Measurements from ENCODE around the gene HTRA3.

The HTRA3 gene

GRCh38 chr4:8240211-8241041 is 29.1 kb upstream of the HTRA3 start:
- H3K9me3 ChIP-seq (ENCODE audit: control insufficient read depth in 2 of 2, low read length in 2 of 2) = no peaks in the 10 kb centered on the region
- H3K27ac ChIP-seq (ENCODE audit: low read depth in 2 of 2, low read length in 2 of 2) = no peak overlapping the region
- no peak overlapping the region for H3K9ac ChIP-seq (ENCODE audit: low read depth in 1 of 2, low read length in 2 of 2)
- peaks cover 2 to 13% of the 10 kb centered on the region in 2 donors for H3K36me3 ChIP-seq (ENCODE audit: control insufficient read depth in 2 of 2, insufficient read depth in 2 of 2, low read length in 2 of 2)
- H3K4me3 ChIP-seq (ENCODE audit: low read length in 2 of 2) = no peak overlapping the region
- H3K4me1 ChIP-seq (ENCODE audit: control insufficient read depth in 2 of 2, insufficient read depth in 2 of 2, low read length in 2 of 2) = peaks cover 3 to 4% of the 10 kb centered on the region in 2 donors
- H3K27me3 ChIP-seq (ENCODE audit: control insufficient read depth in 2 of 2, insufficient read depth in 2 of 2, low read length in 2 of 2) = no peaks in the 10 kb centered on the region

GRCh38 chr4:8241211-8241779 is 28.3 kb upstream of the HTRA3 start:
- peaks cover 3 to 4% of the 10 kb centered on the region in 2 donors for H3K4me1 ChIP-seq (ENCODE audit: control insufficient read depth in 2 of 2, insufficient read depth in 2 of 2, low read length in 2 of 2)
- H3K36me3 ChIP-seq (ENCODE audit: control insufficient read depth in 2 of 2, insufficient read depth in 2 of 2, low read length in 2 of 2) = peaks cover 2 to 11% of the 10 kb centered on the region in 2 donors
- no peaks in the 10 kb centered on the region for H3K9me3 ChIP-seq (ENCODE audit: control insufficient read depth in 2 of 2, low read length in 2 of 2)
- no peaks in the 10 kb centered on the region for H3K27me3 ChIP-seq (ENCODE audit: control insufficient read depth in 2 of 2, insufficient read depth in 2 of 2, low read length in 2 of 2)
- H3K9ac ChIP-seq (ENCODE audit: low read depth in 1 of 2, low read length in 2 of 2) = no peak overlapping the region
- no peak overlapping the region for H3K27ac ChIP-seq (ENCODE audit: low read depth in 2 of 2, low read length in 2 of 2)
- no peak overlapping the region for H3K4me3 ChIP-seq (ENCODE audit: low read length in 2 of 2)

- Histone ChIP-seq H3K9ac (ENCODE audit: low read depth in 1 of 2, low read length in 2 of 2) (no peak overlapping the region), H3K36me3 (ENCODE audit: control insufficient read depth in 2 of 2, insufficient read depth in 2 of 2, low read length in 2 of 2) (peaks cover 2 to 11% of the 10 kb centered on the region in 2 donors)
Measured at GRCh38 chr4:8241895-8242696, 27.5 kb upstream of the HTRA3 start.

GRCh38 chr4:8242782-8243560 is 26.6 kb upstream of the HTRA3 start:
- H3K36me3 ChIP-seq (ENCODE audit: control insufficient read depth in 2 of 2, insufficient read depth in 2 of 2, low read length in 2 of 2) = peaks cover 2 to 8% of the 10 kb centered on the region in 2 donors
- H3K4me1 ChIP-seq (ENCODE audit: control insufficient read depth in 2 of 2, insufficient read depth in 2 of 2, low read length in 2 of 2) = peaks cover 4 to 8% of the 10 kb centered on the region in 2 donors
- no peak overlapping the region for H3K9ac ChIP-seq (ENCODE audit: low read depth in 1 of 2, low read length in 2 of 2)
- no peak overlapping the region for H3K27ac ChIP-seq (ENCODE audit: low read depth in 2 of 2, low read length in 2 of 2)
- H3K9me3 ChIP-seq (ENCODE audit: control insufficient read depth in 2 of 2, low read length in 2 of 2) = no peaks in the 10 kb centered on the region
- no peaks in the 10 kb centered on the region for H3K27me3 ChIP-seq (ENCODE audit: control insufficient read depth in 2 of 2, insufficient read depth in 2 of 2, low read length in 2 of 2)
- H3K4me3 ChIP-seq (ENCODE audit: low read length in 2 of 2) = no peak overlapping the region

More at GRCh38 chr4:8241895-8242696, 27.5 kb upstream of the HTRA3 start:
- no peak overlapping the region for H3K27ac ChIP-seq (ENCODE audit: low read depth in 2 of 2, low read length in 2 of 2)
- H3K9me3 ChIP-seq (ENCODE audit: control insufficient read depth in 2 of 2, low read length in 2 of 2) = no peaks in the 10 kb centered on the region
- H3K27me3 ChIP-seq (ENCODE audit: control insufficient read depth in 2 of 2, insufficient read depth in 2 of 2, low read length in 2 of 2) = no peaks in the 10 kb centered on the region
- peaks cover 3 to 4% of the 10 kb centered on the region in 2 donors for H3K4me1 ChIP-seq (ENCODE audit: control insufficient read depth in 2 of 2, insufficient read depth in 2 of 2, low read length in 2 of 2)
- H3K4me3 ChIP-seq (ENCODE audit: low read length in 2 of 2) = no peak overlapping the region

- Histone ChIP-seq H3K9ac (ENCODE audit: low read depth in 1 of 2, low read length in 2 of 2) (no peak overlapping the region), H3K36me3 (ENCODE audit: control insufficient read depth in 2 of 2, insufficient read depth in 2 of 2, low read length in 2 of 2) (peaks cover 2 to 4% of the 10 kb centered on the region in 2 donors), H3K4me1 (ENCODE audit: control insufficient read depth in 2 of 2, insufficient read depth in 2 of 2, low read length in 2 of 2) (peaks cover 4 to 6% of the 10 kb centered on the region in 2 donors), H3K27ac (ENCODE audit: low read depth in 2 of 2, low read length in 2 of 2) (no peak overlapping the region), H3K4me3 (ENCODE audit: low read length in 2 of 2) (no peak overlapping the region), H3K27me3 (ENCODE audit: control insufficient read depth in 2 of 2, insufficient read depth in 2 of 2, low read length in 2 of 2) (no peaks in the 10 kb centered on the region), H3K9me3 (ENCODE audit: control insufficient read depth in 2 of 2, low read length in 2 of 2) (no peaks in the 10 kb centered on the region)
Measured at GRCh38 chr4:8244001-8244757, 25.4 kb upstream of the HTRA3 start.

- Histone ChIP-seq H3K4me1 (ENCODE audit: control insufficient read depth in 2 of 2, insufficient read depth in 2 of 2, low read length in 2 of 2) (peaks cover 4 to 6% of the 10 kb centered on the region in 2 donors), H3K4me3 (ENCODE audit: low read length in 2 of 2) (no peak overlapping the region), H3K27ac (ENCODE audit: low read depth in 2 of 2, low read length in 2 of 2) (no peak overlapping the region), H3K9ac (ENCODE audit: low read depth in 1 of 2, low read length in 2 of 2) (no peak overlapping the region), H3K9me3 (ENCODE audit: control insufficient read depth in 2 of 2, low read length in 2 of 2) (no peaks in the 10 kb centered on the region), H3K27me3 (ENCODE audit: control insufficient read depth in 2 of 2, insufficient read depth in 2 of 2, low read length in 2 of 2) (peaks cover 0 to 4% of the 10 kb centered on the region in 2 donors), H3K36me3 (ENCODE audit: control insufficient read depth in 2 of 2, insufficient read depth in 2 of 2, low read length in 2 of 2) (no peaks in the 10 kb centered on the region)
Measured at GRCh38 chr4:8244931-8245460, 24.6 kb upstream of the HTRA3 start.

GRCh38 chr4:8245884-8246833 is 23.4 kb upstream of the HTRA3 start:
- Histone ChIP-seq H3K27ac (ENCODE audit: low read depth in 2 of 2, low read length in 2 of 2) (no peak overlapping the region), H3K9me3 (ENCODE audit: control insufficient read depth in 2 of 2, low read length in 2 of 2) (no peaks in the 10 kb centered on the region), H3K27me3 (ENCODE audit: control insufficient read depth in 2 of 2, insufficient read depth in 2 of 2, low read length in 2 of 2) (peaks cover 0 to 4% of the 10 kb centered on the region in 2 donors), H3K4me1 (ENCODE audit: control insufficient read depth in 2 of 2, insufficient read depth in 2 of 2, low read length in 2 of 2) (peaks cover 4 to 6% of the 10 kb centered on the region in 2 donors), H3K36me3 (ENCODE audit: control insufficient read depth in 2 of 2, insufficient read depth in 2 of 2, low read length in 2 of 2) (no peaks in the 10 kb centered on the region), H3K9ac (ENCODE audit: low read depth in 1 of 2, low read length in 2 of 2) (no peak overlapping the region), H3K4me3 (ENCODE audit: low read length in 2 of 2) (no peak overlapping the region)

- Histone ChIP-seq H3K4me3 (ENCODE audit: low read length in 2 of 2) (no peak overlapping the region), H3K9ac (ENCODE audit: low read depth in 1 of 2, low read length in 2 of 2) (no peak overlapping the region), H3K27ac (ENCODE audit: low read depth in 2 of 2, low read length in 2 of 2) (peak overlapping the region; percentile 17 to 31), H3K27me3 (ENCODE audit: control insufficient read depth in 2 of 2, insufficient read depth in 2 of 2, low read length in 2 of 2) (peaks cover 0 to 4% of the 10 kb centered on the region in 2 donors), H3K9me3 (ENCODE audit: control insufficient read depth in 2 of 2, low read length in 2 of 2) (no peaks in the 10 kb centered on the region), H3K4me1 (ENCODE audit: control insufficient read depth in 2 of 2, insufficient read depth in 2 of 2, low read length in 2 of 2) (peaks cover 3 to 6% of the 10 kb centered on the region in 2 donors), H3K36me3 (ENCODE audit: control insufficient read depth in 2 of 2, insufficient read depth in 2 of 2, low read length in 2 of 2) (no peaks in the 10 kb centered on the region)
Measured at GRCh38 chr4:8247047-8247930, 22.3 kb upstream of the HTRA3 start.

Measured in mucosa of rectum (tissue), 2 donors.